ENCODE results near the gene RGS14. TPM values are rescaled to one million over a fixed set of nuclear protein-coding genes. Genes with fewer than 3 reads are reported as not detected.
A peak's percentile ranks its signal among the peaks of the same experiment; 100 is the strongest.

RGS14 gene
- total RNA-seq, 4 donors from 2014 or later, result 16.5 to 49.6 (median 24.4) TPM

GRCh38 chr5:177362610-177363507, 5.1 kb downstream of the RGS14 start:
- Histone ChIP-seq H3K9me3 (no peaks in the 10 kb centered on the region), H3K4me3 (peak overlapping the region; percentile 23 to 64 (median 52)), H3K4me1 (peaks cover 27 to 66% (median 44%) of the 10 kb centered on the region in 4 donors), H3K27ac (peak overlapping the region; percentile 66 to 83 (median 76)), H3K36me3 (no peaks in the 10 kb centered on the region), H3K27me3 (no peaks in the 10 kb centered on the region)
- in situ Hi-C loops (cut with MboI; ENCODE audit: low pct_ligation_motif_present in 1 of 4, low pct_unique_long_range_greater_than_20kb in 1 of 4, low sequenced_read_pairs in 3 of 4) (no loop called here), intact Hi-C loops (cut with DNase I; ENCODE audit: low total_unique reads) (no loop called here)
- TF ChIP-seq EP300 (IDR thresholded peaks at IDR 0.05; ENCODE audit: low read depth), result no peak
- TF ChIP-seq POLR2AphosphoS5 (IDR thresholded peaks at IDR 0.05), result no peak
- TF ChIP-seq CTCF (IDR thresholded peaks at IDR 0.05), result no peak
- no peak for TF ChIP-seq POLR2A (IDR thresholded peaks at IDR 0.05)
- DNase-seq, result peak; percentile 81
- WGBS, 2 donors (ENCODE audit: low coverage in 1 of 2), result 8 to 40% methylated on average over 6 to 43 of the region's 59 CpGs

GRCh38 chr5:177363565-177363964, 5.8 kb downstream of the RGS14 start:
- Histone ChIP-seq H3K27ac (peak overlapping the region; percentile 66 to 83 (median 76)), H3K4me3 (peak overlapping the region in 3 of 4 donors; percentile 23 to 64 (median 46)), H3K27me3 (no peaks in the 10 kb centered on the region), H3K9me3 (no peaks in the 10 kb centered on the region), H3K36me3 (no peaks in the 10 kb centered on the region), H3K4me1 (peaks cover 26 to 60% (median 38%) of the 10 kb centered on the region in 4 donors)
- no peak for DNase-seq
- intact Hi-C loops (cut with DNase I; ENCODE audit: low total_unique reads) (no loop called here), in situ Hi-C loops (cut with MboI; ENCODE audit: low pct_ligation_motif_present in 1 of 4, low pct_unique_long_range_greater_than_20kb in 1 of 4, low sequenced_read_pairs in 3 of 4) (no loop called here)
- TF ChIP-seq CTCF (IDR thresholded peaks at IDR 0.05), result no peak
- no peak for TF ChIP-seq EP300 (IDR thresholded peaks at IDR 0.05; ENCODE audit: low read depth)
- TF ChIP-seq POLR2A (IDR thresholded peaks at IDR 0.05), result no peak
- TF ChIP-seq POLR2AphosphoS5 (IDR thresholded peaks at IDR 0.05), result no peak
- 37 to 41% methylated on average over 10 of the region's 10 CpGs for WGBS, 2 donors (ENCODE audit: low coverage in 1 of 2)

GRCh38 chr5:177364159-177364962, 6.6 kb downstream of the RGS14 start:
- no peak for DNase-seq
- intact Hi-C loops (cut with DNase I; ENCODE audit: low total_unique reads), result no loop called here
- Histone ChIP-seq H3K4me1 (peaks cover 20 to 52% (median 34%) of the 10 kb centered on the region in 4 donors), H3K36me3 (no peaks in the 10 kb centered on the region), H3K27ac (no peak overlapping the region), H3K27me3 (no peaks in the 10 kb centered on the region), H3K4me3 (no peak overlapping the region), H3K9me3 (no peaks in the 10 kb centered on the region)
- no peak for TF ChIP-seq POLR2A (IDR thresholded peaks at IDR 0.05)
- TF ChIP-seq CTCF (IDR thresholded peaks at IDR 0.05), result no peak
- no peak for TF ChIP-seq EP300 (IDR thresholded peaks at IDR 0.05; ENCODE audit: low read depth)
- no peak for TF ChIP-seq POLR2AphosphoS5 (IDR thresholded peaks at IDR 0.05)
- 64 to 73% methylated on average over 6 to 11 of the region's 11 CpGs for WGBS, 2 donors (ENCODE audit: low coverage in 1 of 2)
- in situ Hi-C loops (cut with MboI; ENCODE audit: low pct_ligation_motif_present in 1 of 4, low pct_unique_long_range_greater_than_20kb in 1 of 4, low sequenced_read_pairs in 3 of 4), result no loop called here
